ENCODE results near the gene NRL. TPM values are rescaled to one million over a fixed set of nuclear protein-coding genes. Genes with fewer than 3 reads are reported as not detected.

The NRL gene
- total and polyA plus RNA-seq, 10 of the 15 experiments (the other 5 are each of a cell fraction or from before 2014, with no cell fraction given) = 0.11 to 4.4 (median 2.2) TPM

DNA sequence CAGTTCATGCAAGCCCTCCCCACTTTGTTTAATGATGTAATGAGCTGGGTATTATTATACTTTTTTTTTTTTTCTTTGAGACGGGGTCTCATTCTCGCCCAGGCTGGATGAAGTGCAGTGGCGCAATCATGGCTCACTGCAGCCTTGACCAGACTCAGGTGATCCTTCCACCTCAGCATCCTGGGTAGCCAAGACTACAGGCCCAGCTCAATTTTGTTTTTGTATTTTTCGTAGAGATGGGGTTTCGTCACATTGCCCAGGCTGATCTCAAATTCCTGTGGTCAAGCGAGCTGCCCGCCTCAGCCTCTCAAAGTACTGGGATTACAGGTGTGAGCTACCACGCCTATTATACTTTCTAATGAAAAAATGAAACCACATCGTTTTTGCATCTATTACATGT lies 4.7 kb downstream of the NRL start:
- ChIA-PET RAD21 (ENCODE audit: unreplicated experiment) (interaction anchor here (0.7 to 6.9 kb wide), 14 partner anchors 8 to 197 kb away, joined by 3 to 153 read pairs (median 8); partner anchors contain the start of genes CHMP4A, CIDEB, EMC9 and IRF9), SMC1A (ENCODE audit: uncharacterized antibody, unreplicated experiment) (interaction anchor here (0.6 to 9.6 kb wide), 19 partner anchors 10 to 187 kb away, joined by 3 to 195 read pairs (median 11); partner anchors contain the start of genes CHMP4A, EMC9, IRF9 and PCK2), CTCF (interaction anchor here (0.7 to 11.3 kb wide), 20 partner anchors 10 to 230 kb away, joined by 3 to 294 read pairs (median 5); partner anchors contain the start of genes CARMIL3, CHMP4A, IRF9 and PCK2), POLR2A (interaction anchor here (0.7 to 5.8 kb wide), 10 partner anchors 15 to 888 kb away, joined by 3 to 90 read pairs (median 4); partner anchors contain the start of genes IRF9, PCK2, PSME1 and PSME2)
- no peak for DNase-seq (ENCODE audit: low read depth, low spot score)
- H3K4me1 ChIP-seq (ENCODE audit: control insufficient read depth, insufficient read depth, low read length) = peaks cover 7% of the 10 kb centered on the region
- H3K79me2 ChIP-seq (ENCODE audit: control insufficient read depth, insufficient read depth, low read length) = peaks cover 7% of the 10 kb centered on the region
- no peaks in the 10 kb centered on the region for H3K36me3 ChIP-seq (ENCODE audit: control insufficient read depth in 2 of 2, insufficient read depth in 2 of 2, low read length in 1 of 2)
- intact Hi-C loops (cut with micrococcal nuclease; ENCODE audit: unreplicated experiment) = no loop called here
- WGBS (ENCODE audit: insufficient coverage, insufficient replicate concordance, low lambda C conversion rate, missing lambda C conversion rate) = 92% methylated on average over 9 of the region's 9 CpGs
- H4K20me1 ChIP-seq (ENCODE audit: control insufficient read depth, insufficient read depth) = no peaks in the 10 kb centered on the region
- H3K4me2 ChIP-seq (ENCODE audit: control insufficient read depth, insufficient read depth) = no peak overlapping the region
- no TSS peak for BruUV-seq (replicated peaks)
- H2AFZ ChIP-seq (ENCODE audit: control insufficient read depth, low read depth, low read length) = no peak overlapping the region
- H3K9ac ChIP-seq (ENCODE audit: control insufficient read depth, insufficient read depth, low read length) = no peak overlapping the region
- no peak overlapping the region for H3K4me3 ChIP-seq
- no peaks in the 10 kb centered on the region for H3K27me3 ChIP-seq (replicated peaks in 1 of 2; ENCODE audit: control insufficient read depth in 2 of 2, insufficient read depth in 2 of 2, low read length in 1 of 2)
- H3K9me3 ChIP-seq (replicated peaks; ENCODE audit: control insufficient read depth, insufficient read depth, low read length) = no peaks in the 10 kb centered on the region
- no peak for FAIRE-seq
- H3K27ac ChIP-seq (ENCODE audit: control insufficient read depth, insufficient read depth) = no peak overlapping the region
- in situ Hi-C loops (cut with MboI) = loop anchor here (25.0 kb wide), 1 partner anchor 798 kb away; the partner anchor contains the start of genes BCL2L2, PABPN1 and PPP1R3E
- ATAC-seq = no peak
- TF ChIP-seq, protein P1, sequence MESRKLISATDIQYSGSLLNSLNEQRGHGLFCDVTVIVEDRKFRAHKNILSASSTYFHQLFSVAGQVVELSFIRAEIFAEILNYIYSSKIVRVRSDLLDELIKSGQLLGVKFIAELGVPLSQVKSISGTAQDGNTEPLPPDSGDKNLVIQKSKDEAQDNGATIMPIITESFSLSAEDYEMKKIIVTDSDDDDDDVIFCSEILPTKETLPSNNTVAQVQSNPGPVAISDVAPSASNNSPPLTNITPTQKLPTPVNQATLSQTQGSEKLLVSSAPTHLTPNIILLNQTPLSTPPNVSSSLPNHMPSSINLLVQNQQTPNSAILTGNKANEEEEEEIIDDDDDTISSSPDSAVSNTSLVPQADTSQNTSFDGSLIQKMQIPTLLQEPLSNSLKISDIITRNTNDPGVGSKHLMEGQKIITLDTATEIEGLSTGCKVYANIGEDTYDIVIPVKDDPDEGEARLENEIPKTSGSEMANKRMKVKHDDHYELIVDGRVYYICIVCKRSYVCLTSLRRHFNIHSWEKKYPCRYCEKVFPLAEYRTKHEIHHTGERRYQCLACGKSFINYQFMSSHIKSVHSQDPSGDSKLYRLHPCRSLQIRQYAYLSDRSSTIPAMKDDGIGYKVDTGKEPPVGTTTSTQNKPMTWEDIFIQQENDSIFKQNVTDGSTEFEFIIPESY (IDR thresholded peaks at IDR 0.05) = no peak
- TF ChIP-seq EED (IDR thresholded peaks at IDR 0.05; ENCODE audit: low read depth) = no peak
- TF ChIP-seq ZNF622 (IDR thresholded peaks at IDR 0.05) = no peak
- TF ChIP-seq, protein P2, sequence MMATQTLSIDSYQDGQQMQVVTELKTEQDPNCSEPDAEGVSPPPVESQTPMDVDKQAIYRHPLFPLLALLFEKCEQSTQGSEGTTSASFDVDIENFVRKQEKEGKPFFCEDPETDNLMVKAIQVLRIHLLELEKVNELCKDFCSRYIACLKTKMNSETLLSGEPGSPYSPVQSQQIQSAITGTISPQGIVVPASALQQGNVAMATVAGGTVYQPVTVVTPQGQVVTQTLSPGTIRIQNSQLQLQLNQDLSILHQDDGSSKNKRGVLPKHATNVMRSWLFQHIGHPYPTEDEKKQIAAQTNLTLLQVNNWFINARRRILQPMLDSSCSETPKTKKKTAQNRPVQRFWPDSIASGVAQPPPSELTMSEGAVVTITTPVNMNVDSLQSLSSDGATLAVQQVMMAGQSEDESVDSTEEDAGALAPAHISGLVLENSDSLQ (IDR thresholded peaks at IDR 0.05) = no peak
- TF ChIP-seq TARDBP (IDR thresholded peaks at IDR 0.05; ENCODE audit: borderline replicate concordance) = no peak
- no peak for TF ChIP-seq HDGF (IDR thresholded peaks at IDR 0.05)
- no peak for TF ChIP-seq RAD51 (IDR thresholded peaks at IDR 0.05)
- no peak for TF ChIP-seq ZNF384 (IDR thresholded peaks at IDR 0.05; ENCODE audit: borderline replicate concordance, low read depth, low read length)
- TF ChIP-seq YY1 (IDR thresholded peaks at IDR 0.05; ENCODE audit: low read depth, low read length) = no peak
- TF ChIP-seq SIN3A (IDR thresholded peaks at IDR 0.05; ENCODE audit: low read depth, low read length) = no peak
- TF ChIP-seq, protein P3, sequence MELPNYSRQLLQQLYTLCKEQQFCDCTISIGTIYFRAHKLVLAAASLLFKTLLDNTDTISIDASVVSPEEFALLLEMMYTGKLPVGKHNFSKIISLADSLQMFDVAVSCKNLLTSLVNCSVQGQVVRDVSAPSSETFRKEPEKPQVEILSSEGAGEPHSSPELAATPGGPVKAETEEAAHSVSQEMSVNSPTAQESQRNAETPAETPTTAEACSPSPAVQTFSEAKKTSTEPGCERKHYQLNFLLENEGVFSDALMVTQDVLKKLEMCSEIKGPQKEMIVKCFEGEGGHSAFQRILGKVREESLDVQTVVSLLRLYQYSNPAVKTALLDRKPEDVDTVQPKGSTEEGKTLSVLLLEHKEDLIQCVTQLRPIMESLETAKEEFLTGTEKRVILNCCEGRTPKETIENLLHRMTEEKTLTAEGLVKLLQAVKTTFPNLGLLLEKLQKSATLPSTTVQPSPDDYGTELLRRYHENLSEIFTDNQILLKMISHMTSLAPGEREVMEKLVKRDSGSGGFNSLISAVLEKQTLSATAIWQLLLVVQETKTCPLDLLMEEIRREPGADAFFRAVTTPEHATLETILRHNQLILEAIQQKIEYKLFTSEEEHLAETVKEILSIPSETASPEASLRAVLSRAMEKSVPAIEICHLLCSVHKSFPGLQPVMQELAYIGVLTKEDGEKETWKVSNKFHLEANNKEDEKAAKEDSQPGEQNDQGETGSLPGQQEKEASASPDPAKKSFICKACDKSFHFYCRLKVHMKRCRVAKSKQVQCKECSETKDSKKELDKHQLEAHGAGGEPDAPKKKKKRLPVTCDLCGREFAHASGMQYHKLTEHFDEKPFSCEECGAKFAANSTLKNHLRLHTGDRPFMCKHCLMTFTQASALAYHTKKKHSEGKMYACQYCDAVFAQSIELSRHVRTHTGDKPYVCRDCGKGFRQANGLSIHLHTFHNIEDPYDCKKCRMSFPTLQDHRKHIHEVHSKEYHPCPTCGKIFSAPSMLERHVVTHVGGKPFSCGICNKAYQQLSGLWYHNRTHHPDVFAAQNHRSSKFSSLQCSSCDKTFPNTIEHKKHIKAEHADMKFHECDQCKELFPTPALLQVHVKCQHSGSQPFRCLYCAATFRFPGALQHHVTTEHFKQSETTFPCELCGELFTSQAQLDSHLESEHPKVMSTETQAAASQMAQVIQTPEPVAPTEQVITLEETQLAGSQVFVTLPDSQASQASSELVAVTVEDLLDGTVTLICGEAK (IDR thresholded peaks at IDR 0.05; ENCODE audit: borderline replicate concordance) = no peak
- TF ChIP-seq, protein P4, sequence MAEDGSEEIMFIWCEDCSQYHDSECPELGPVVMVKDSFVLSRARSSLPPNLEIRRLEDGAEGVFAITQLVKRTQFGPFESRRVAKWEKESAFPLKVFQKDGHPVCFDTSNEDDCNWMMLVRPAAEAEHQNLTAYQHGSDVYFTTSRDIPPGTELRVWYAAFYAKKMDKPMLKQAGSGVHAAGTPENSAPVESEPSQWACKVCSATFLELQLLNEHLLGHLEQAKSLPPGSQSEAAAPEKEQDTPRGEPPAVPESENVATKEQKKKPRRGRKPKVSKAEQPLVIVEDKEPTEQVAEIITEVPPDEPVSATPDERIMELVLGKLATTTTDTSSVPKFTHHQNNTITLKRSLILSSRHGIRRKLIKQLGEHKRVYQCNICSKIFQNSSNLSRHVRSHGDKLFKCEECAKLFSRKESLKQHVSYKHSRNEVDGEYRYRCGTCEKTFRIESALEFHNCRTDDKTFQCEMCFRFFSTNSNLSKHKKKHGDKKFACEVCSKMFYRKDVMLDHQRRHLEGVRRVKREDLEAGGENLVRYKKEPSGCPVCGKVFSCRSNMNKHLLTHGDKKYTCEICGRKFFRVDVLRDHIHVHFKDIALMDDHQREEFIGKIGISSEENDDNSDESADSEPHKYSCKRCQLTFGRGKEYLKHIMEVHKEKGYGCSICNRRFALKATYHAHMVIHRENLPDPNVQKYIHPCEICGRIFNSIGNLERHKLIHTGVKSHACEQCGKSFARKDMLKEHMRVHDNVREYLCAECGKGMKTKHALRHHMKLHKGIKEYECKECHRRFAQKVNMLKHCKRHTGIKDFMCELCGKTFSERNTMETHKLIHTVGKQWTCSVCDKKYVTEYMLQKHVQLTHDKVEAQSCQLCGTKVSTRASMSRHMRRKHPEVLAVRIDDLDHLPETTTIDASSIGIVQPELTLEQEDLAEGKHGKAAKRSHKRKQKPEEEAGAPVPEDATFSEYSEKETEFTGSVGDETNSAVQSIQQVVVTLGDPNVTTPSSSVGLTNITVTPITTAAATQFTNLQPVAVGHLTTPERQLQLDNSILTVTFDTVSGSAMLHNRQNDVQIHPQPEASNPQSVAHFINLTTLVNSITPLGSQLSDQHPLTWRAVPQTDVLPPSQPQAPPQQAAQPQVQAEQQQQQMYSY (CRISPR knock-in tag; IDR thresholded peaks at IDR 0.05) = no peak
- TF ChIP-seq SMC3 (IDR thresholded peaks at IDR 0.05; ENCODE audit: borderline replicate concordance, low read length) = no peak
- no peak for TF ChIP-seq MTA3 (IDR thresholded peaks at IDR 0.05; ENCODE audit: borderline replicate concordance, low read length)

Data from GM12878 (cell line).